HEK293 (cell line): Measurements from ENCODE around the gene GNB2.

Experiments
- GLIS1 ChIP-seq: fragments of 450-650 bp; formaldehyde crosslinking; IDR thresholded peaks from 2 replicates; pipeline ENCODE4 v1.5.1; 2016; ENCODE audit warnings: missing biosample characterization, missing genetic modification characterization
- KLF16 ChIP-seq: fragments of 450-650 bp; formaldehyde crosslinking; IDR thresholded peaks from 2 replicates; pipeline ENCODE4 v1.5.1; 2017; ENCODE audit warnings: missing biosample characterization, missing genetic modification characterization
- MZF1 ChIP-seq: fragments of 450-650 bp; formaldehyde crosslinking; IDR thresholded peaks from 2 replicates; pipeline ENCODE4 v1.5.1; 2017; ENCODE audit warnings: missing biosample characterization, missing genetic modification characterization, borderline replicate concordance
- SCRT1 ChIP-seq: fragments of 450-650 bp; formaldehyde crosslinking; IDR thresholded peaks from 2 replicates; pipeline ENCODE4 v1.5.1; 2016; ENCODE audit warnings: missing biosample characterization, missing genetic modification characterization, borderline replicate concordance
- ZBTB7A ChIP-seq: fragments of 450-650 bp; formaldehyde crosslinking; IDR thresholded peaks from 2 replicates; pipeline ENCODE4 v1.5.1; 2016; ENCODE audit warnings: low read depth, missing biosample characterization, missing genetic modification characterization
- ZFP41 ChIP-seq: fragments of 450-650 bp; formaldehyde crosslinking; IDR thresholded peaks from 2 replicates; pipeline ENCODE4 v1.5.1; 2016; ENCODE audit warnings: missing biosample characterization, missing genetic modification characterization, borderline replicate concordance
- ZIC2 ChIP-seq: fragments of 450-650 bp; formaldehyde crosslinking; IDR thresholded peaks from 2 replicates; pipeline ENCODE4 v1.5.1; 2016; ENCODE audit warnings: missing biosample characterization, missing genetic modification characterization
- ZNF10 ChIP-seq: fragments of 450-650 bp; formaldehyde crosslinking; IDR thresholded peaks from 2 replicates; pipeline ENCODE4 v1.5.1; 2017; ENCODE audit warnings: missing biosample characterization, missing genetic modification characterization
- ZNF132 ChIP-seq: fragments of 450-650 bp; formaldehyde crosslinking; IDR thresholded peaks from 2 replicates; pipeline ENCODE4 v1.5.1; 2017; ENCODE audit warnings: missing biosample characterization, missing genetic modification characterization, borderline replicate concordance
- ZNF214 ChIP-seq: fragments of 450-650 bp; formaldehyde crosslinking; IDR thresholded peaks from 2 replicates; pipeline ENCODE4 v1.5.1; 2017; ENCODE audit warnings: missing biosample characterization, mild to moderate bottlenecking, missing genetic modification characterization, borderline replicate concordance
- ZNF311 ChIP-seq: fragments of 450-650 bp; formaldehyde crosslinking; IDR thresholded peaks from 2 replicates; pipeline ENCODE4 v1.5.1; 2017; ENCODE audit warnings: missing biosample characterization, missing genetic modification characterization, borderline replicate concordance
- ZNF394 ChIP-seq: fragments of 450-650 bp; formaldehyde crosslinking; IDR thresholded peaks from 2 replicates; pipeline ENCODE4 v1.5.1; 2016; ENCODE audit warnings: missing biosample characterization, missing genetic modification characterization, mild to moderate bottlenecking, moderate library complexity, borderline replicate concordance
- ZNF530 ChIP-seq: fragments of 450-650 bp; formaldehyde crosslinking; IDR thresholded peaks from 2 replicates; pipeline ENCODE4 v1.5.1; 2016; ENCODE audit warnings: low read depth, missing biosample characterization, missing genetic modification characterization
- ZNF549 ChIP-seq: fragments of 450-650 bp; IDR thresholded peaks from 2 replicates; pipeline ENCODE4 v1.5.1; 2018; ENCODE audit warnings: missing biosample characterization, missing genetic modification characterization, mild to moderate bottlenecking, inconsistent platforms, moderate library complexity
- ZNF610 ChIP-seq: fragments of 450-650 bp; formaldehyde crosslinking; IDR thresholded peaks from 2 replicates; pipeline ENCODE4 v1.5.1; 2016; ENCODE audit warnings: missing biosample characterization, missing genetic modification characterization, borderline replicate concordance
- ZNF747 ChIP-seq: fragments of 450-650 bp; formaldehyde crosslinking; IDR thresholded peaks from 2 replicates; pipeline ENCODE4 v1.5.1; 2016; ENCODE audit warnings: missing biosample characterization, missing genetic modification characterization
- ZNF830 ChIP-seq: fragments of 450-650 bp; IDR thresholded peaks from 2 replicates; pipeline ENCODE4 v1.5.0; 2018; ENCODE audit warnings: missing biosample characterization, missing genetic modification characterization, low read depth, mild to moderate bottlenecking, moderate library complexity
- ZNF837 ChIP-seq: fragments of 450-650 bp; formaldehyde crosslinking; IDR thresholded peaks from 2 replicates; pipeline ENCODE4 v1.5.1; 2016; ENCODE audit warnings: missing biosample characterization, missing genetic modification characterization
- ZSCAN23 ChIP-seq: fragments of 450-650 bp; formaldehyde crosslinking; IDR thresholded peaks from 2 replicates; pipeline ENCODE4 v1.5.1; 2016; ENCODE audit warnings: missing biosample characterization, missing genetic modification characterization
- TF ChIP-seq, protein P1 (sequence below): fragments of 450-650 bp; formaldehyde crosslinking; IDR thresholded peaks from 2 replicates; pipeline ENCODE4 v1.5.0; 2017; ENCODE audit warnings: missing biosample characterization, missing genetic modification characterization, borderline replicate concordance
- TF ChIP-seq, protein P2 (sequence below): fragments of 450-650 bp; IDR thresholded peaks from 2 replicates; pipeline ENCODE4 v1.5.1; 2018; ENCODE audit warnings: missing biosample characterization, mild to moderate bottlenecking, missing genetic modification characterization
- TF ChIP-seq, protein P3 (sequence below): fragments of 450-650 bp; formaldehyde crosslinking; IDR thresholded peaks from 2 replicates; pipeline ENCODE4 v1.5.1; 2016; ENCODE audit warnings: missing biosample characterization, missing genetic modification characterization
- TF ChIP-seq, protein P4 (sequence below): fragments of 450-650 bp; formaldehyde crosslinking; IDR thresholded peaks from 2 replicates; pipeline ENCODE4 v1.5.1; 2017; ENCODE audit warnings: missing biosample characterization, missing genetic modification characterization
- TF ChIP-seq, protein P5 (sequence below): fragments of 450-650 bp; formaldehyde crosslinking; IDR thresholded peaks from 2 replicates; pipeline ENCODE4 v1.5.1; 2016; ENCODE audit warnings: missing biosample characterization, missing genetic modification characterization, borderline replicate concordance
- TF ChIP-seq, protein P6 (sequence below): fragments of 450-650 bp; formaldehyde crosslinking; IDR thresholded peaks from 2 replicates; pipeline ENCODE4 v1.5.1; 2016; ENCODE audit warnings: missing biosample characterization, missing genetic modification characterization

The GNB2 gene

DNA sequence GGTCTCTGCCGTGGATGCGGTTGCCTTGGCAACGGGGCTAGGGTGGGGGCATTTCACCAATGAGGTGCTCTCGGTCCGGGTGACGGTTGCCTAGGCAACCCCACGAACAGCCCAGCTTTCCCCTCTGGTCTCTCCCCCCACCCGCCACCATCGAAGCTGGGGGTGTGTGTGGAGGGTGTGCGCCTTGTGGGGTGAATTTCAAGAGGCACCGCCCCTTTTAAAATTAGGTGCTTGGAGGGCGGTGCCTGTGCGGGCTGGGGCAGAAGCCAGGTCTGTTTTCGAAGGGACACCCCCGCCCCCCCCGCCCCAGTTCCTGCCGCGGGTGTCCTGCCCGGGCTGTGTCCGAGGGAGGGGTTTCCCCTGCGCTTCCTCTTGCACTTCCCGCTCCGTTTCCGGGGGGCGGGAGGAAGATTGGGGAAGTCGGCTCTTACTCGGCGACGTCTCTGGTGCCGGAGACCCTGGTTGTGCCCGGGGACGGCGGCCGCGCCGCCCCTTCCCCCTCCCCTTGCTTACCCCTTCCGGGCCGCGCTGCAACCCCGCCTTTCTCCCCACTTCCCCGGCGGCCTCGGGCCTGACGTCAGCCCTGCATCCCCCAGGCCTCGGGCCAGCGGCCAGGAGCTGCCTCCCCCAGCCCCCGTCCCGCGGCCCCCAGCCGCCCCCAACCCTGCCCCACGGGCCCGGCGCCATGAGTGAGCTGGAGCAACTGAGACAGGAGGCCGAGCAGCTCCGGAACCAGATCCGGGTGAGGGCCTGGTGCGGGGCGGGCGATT is 2.2 kb downstream of the GNB2 start (continued):
- TF ChIP-seq, protein P1, sequence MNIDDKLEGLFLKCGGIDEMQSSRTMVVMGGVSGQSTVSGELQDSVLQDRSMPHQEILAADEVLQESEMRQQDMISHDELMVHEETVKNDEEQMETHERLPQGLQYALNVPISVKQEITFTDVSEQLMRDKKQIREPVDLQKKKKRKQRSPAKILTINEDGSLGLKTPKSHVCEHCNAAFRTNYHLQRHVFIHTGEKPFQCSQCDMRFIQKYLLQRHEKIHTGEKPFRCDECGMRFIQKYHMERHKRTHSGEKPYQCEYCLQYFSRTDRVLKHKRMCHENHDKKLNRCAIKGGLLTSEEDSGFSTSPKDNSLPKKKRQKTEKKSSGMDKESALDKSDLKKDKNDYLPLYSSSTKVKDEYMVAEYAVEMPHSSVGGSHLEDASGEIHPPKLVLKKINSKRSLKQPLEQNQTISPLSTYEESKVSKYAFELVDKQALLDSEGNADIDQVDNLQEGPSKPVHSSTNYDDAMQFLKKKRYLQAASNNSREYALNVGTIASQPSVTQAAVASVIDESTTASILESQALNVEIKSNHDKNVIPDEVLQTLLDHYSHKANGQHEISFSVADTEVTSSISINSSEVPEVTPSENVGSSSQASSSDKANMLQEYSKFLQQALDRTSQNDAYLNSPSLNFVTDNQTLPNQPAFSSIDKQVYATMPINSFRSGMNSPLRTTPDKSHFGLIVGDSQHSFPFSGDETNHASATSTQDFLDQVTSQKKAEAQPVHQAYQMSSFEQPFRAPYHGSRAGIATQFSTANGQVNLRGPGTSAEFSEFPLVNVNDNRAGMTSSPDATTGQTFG (tag by site-specific recombination), result no peak
- TF ChIP-seq GLIS1 (tag by site-specific recombination) (peak; percentile 93), SCRT1 (tag by site-specific recombination) (no peak), ZNF10 (tag by site-specific recombination) (no peak), ZNF530 (tag by site-specific recombination) (no peak), ZBTB7A (tag by site-specific recombination) (0 out of 2 replicates have a peak, but pooled peaks have one; percentile 33), ZNF830 (no peak), MZF1 (no peak), KLF16 (tag by site-specific recombination) (no peak), ZNF311 (tag by site-specific recombination) (no peak), ZNF747 (tag by site-specific recombination) (no peak), ZFP41 (tag by site-specific recombination) (no peak), ZNF549 (tag by site-specific recombination) (no peak), ZSCAN23 (tag by site-specific recombination) (no peak), ZNF394 (tag by site-specific recombination) (peak; percentile 13; the same call in 1 of the 2 replicates), ZNF610 (tag by site-specific recombination) (no peak), ZIC2 (tag by site-specific recombination) (no peak), ZNF214 (tag by site-specific recombination) (no peak), ZNF837 (no peak), ZNF132 (tag by site-specific recombination) (no peak)
- TF ChIP-seq, protein P2, sequence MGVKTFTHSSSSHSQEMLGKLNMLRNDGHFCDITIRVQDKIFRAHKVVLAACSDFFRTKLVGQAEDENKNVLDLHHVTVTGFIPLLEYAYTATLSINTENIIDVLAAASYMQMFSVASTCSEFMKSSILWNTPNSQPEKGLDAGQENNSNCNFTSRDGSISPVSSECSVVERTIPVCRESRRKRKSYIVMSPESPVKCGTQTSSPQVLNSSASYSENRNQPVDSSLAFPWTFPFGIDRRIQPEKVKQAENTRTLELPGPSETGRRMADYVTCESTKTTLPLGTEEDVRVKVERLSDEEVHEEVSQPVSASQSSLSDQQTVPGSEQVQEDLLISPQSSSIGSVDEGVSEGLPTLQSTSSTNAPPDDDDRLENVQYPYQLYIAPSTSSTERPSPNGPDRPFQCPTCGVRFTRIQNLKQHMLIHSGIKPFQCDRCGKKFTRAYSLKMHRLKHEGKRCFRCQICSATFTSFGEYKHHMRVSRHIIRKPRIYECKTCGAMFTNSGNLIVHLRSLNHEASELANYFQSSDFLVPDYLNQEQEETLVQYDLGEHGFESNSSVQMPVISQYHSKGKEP (tag by site-specific recombination), result no peak
- TF ChIP-seq, protein P3, sequence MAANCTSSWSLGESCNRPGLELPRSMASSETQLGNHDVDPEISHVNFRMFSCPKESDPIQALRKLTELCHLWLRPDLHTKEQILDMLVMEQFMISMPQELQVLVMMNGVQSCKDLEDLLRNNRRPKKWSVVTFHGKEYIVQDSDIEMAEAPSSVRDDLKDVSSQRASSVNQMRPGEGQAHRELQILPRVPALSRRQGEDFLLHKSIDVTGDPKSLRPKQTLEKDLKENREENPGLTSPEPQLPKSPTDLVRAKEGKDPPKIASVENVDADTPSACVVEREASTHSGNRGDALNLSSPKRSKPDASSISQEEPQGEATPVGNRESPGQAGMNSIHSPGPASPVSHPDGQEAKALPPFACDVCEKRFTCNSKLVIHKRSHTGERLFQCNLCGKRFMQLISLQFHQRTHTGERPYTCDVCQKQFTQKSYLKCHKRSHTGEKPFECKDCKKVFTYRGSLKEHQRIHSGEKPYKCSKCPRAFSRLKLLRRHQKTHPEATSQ (tag by site-specific recombination), result no peak
- TF ChIP-seq, protein P4, sequence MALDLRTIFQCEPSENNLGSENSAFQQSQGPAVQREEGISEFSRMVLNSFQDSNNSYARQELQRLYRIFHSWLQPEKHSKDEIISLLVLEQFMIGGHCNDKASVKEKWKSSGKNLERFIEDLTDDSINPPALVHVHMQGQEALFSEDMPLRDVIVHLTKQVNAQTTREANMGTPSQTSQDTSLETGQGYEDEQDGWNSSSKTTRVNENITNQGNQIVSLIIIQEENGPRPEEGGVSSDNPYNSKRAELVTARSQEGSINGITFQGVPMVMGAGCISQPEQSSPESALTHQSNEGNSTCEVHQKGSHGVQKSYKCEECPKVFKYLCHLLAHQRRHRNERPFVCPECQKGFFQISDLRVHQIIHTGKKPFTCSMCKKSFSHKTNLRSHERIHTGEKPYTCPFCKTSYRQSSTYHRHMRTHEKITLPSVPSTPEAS, result no peak
- TF ChIP-seq, protein P5, sequence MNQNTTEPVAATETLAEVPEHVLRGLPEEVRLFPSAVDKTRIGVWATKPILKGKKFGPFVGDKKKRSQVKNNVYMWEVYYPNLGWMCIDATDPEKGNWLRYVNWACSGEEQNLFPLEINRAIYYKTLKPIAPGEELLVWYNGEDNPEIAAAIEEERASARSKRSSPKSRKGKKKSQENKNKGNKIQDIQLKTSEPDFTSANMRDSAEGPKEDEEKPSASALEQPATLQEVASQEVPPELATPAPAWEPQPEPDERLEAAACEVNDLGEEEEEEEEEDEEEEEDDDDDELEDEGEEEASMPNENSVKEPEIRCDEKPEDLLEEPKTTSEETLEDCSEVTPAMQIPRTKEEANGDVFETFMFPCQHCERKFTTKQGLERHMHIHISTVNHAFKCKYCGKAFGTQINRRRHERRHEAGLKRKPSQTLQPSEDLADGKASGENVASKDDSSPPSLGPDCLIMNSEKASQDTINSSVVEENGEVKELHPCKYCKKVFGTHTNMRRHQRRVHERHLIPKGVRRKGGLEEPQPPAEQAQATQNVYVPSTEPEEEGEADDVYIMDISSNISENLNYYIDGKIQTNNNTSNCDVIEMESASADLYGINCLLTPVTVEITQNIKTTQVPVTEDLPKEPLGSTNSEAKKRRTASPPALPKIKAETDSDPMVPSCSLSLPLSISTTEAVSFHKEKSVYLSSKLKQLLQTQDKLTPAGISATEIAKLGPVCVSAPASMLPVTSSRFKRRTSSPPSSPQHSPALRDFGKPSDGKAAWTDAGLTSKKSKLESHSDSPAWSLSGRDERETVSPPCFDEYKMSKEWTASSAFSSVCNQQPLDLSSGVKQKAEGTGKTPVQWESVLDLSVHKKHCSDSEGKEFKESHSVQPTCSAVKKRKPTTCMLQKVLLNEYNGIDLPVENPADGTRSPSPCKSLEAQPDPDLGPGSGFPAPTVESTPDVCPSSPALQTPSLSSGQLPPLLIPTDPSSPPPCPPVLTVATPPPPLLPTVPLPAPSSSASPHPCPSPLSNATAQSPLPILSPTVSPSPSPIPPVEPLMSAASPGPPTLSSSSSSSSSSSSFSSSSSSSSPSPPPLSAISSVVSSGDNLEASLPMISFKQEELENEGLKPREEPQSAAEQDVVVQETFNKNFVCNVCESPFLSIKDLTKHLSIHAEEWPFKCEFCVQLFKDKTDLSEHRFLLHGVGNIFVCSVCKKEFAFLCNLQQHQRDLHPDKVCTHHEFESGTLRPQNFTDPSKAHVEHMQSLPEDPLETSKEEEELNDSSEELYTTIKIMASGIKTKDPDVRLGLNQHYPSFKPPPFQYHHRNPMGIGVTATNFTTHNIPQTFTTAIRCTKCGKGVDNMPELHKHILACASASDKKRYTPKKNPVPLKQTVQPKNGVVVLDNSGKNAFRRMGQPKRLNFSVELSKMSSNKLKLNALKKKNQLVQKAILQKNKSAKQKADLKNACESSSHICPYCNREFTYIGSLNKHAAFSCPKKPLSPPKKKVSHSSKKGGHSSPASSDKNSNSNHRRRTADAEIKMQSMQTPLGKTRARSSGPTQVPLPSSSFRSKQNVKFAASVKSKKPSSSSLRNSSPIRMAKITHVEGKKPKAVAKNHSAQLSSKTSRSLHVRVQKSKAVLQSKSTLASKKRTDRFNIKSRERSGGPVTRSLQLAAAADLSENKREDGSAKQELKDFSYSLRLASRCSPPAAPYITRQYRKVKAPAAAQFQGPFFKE (tag by site-specific recombination), result no peak
- TF ChIP-seq, protein P6, sequence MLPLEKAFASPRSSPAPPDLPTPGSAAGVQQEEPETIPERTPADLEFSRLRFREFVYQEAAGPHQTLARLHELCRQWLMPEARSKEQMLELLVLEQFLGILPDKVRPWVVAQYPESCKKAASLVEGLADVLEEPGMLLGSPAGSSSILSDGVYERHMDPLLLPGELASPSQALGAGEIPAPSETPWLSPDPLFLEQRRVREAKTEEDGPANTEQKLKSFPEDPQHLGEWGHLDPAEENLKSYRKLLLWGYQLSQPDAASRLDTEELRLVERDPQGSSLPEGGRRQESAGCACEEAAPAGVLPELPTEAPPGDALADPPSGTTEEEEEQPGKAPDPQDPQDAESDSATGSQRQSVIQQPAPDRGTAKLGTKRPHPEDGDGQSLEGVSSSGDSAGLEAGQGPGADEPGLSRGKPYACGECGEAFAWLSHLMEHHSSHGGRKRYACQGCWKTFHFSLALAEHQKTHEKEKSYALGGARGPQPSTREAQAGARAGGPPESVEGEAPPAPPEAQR (tag by site-specific recombination), result no peak
